Middle frontal gyrus (tissue), 1 donor: ENCODE data around the gene XYLT1.
A peak's percentile ranks its signal among the peaks of the same experiment; 100 is the strongest.
"Not testable (repeated sequence)": the region's sequence is repeated elsewhere in the genome, so short reads cannot be mapped to it uniquely, and the experiment has no call there.

Experiments
- DNase-seq: peaks from one replicate; pipeline ENCODE4 v3.0.0-alpha.2; 2015; ENCODE audit warnings: low spot score; ENCODE audit errors: extremely low spot score

Gene XYLT1

GRCh38 chr16:17488506-17488905, 17.7 kb upstream of the XYLT1 start:
- no peak for DNase-seq

GRCh38 chr16:17483351-17483750, 12.6 kb upstream of the XYLT1 start:
- DNase-seq: no peak

GRCh38 chr16:17482341-17482740, 11.6 kb upstream of the XYLT1 start:
- not testable (repeated sequence) for DNase-seq

GRCh38 chr16:17481736-17482135, 11.0 kb upstream of the XYLT1 start:
- no peak for DNase-seq

- not testable (repeated sequence) for DNase-seq
These were observed 6.4 kb upstream of the XYLT1 start for GRCh38 chr16:17477260-17477545.

- DNase-seq: peak; percentile 42
These were observed 5.9 kb upstream of the XYLT1 start for GRCh38 chr16:17476414-17477259.

- DNase-seq: no peak
These were observed 4.3 kb upstream of the XYLT1 start for GRCh38 chr16:17475104-17475503.

- DNase-seq: no peak
These were observed 3.8 kb upstream of the XYLT1 start for GRCh38 chr16:17474572-17474971.

- no peak for DNase-seq
These were observed 3.3 kb upstream of the XYLT1 start for GRCh38 chr16:17474037-17474436.

- no peak for DNase-seq
These were observed 1.1 kb upstream of the XYLT1 start for GRCh38 chr16:17471719-17472461.

- no peak for DNase-seq
These were observed 415 bp downstream of the XYLT1 start for GRCh38 chr16:17470182-17470907.

GRCh38 chr16:17469741-17470181, 999 bp downstream of the XYLT1 start:
- no peak for DNase-seq

GRCh38 chr16:17469011-17469740, 1.6 kb downstream of the XYLT1 start:
- DNase-seq: no peak

- DNase-seq: no peak
These were observed 2.1 kb downstream of the XYLT1 start for GRCh38 chr16:17468611-17469010.

- DNase-seq: peak; percentile 77
These were observed 2.7 kb downstream of the XYLT1 start for GRCh38 chr16:17467923-17468540.

GRCh38 chr16:17466876-17467275, 3.9 kb downstream of the XYLT1 start:
- no peak for DNase-seq

- no peak for DNase-seq
These were observed 5.3 kb downstream of the XYLT1 start for GRCh38 chr16:17465460-17465859.

- no peak for DNase-seq
These were observed 7.4 kb downstream of the XYLT1 start for GRCh38 chr16:17463335-17463734.

GRCh38 chr16:17461951-17462729, 8.6 kb downstream of the XYLT1 start:
- no peak for DNase-seq

GRCh38 chr16:17460890-17461289, 9.9 kb downstream of the XYLT1 start:
- no peak for DNase-seq
